ENCODE results near the gene TLE4. TPM values are rescaled to one million over a fixed set of nuclear protein-coding genes. Genes with fewer than 3 reads are reported as not detected.

The TLE4 gene
- total and polyA plus RNA-seq, 2 of the 4 experiments (the other 2 are of a cell fraction): 68.0 to 78.1 TPM

DNA sequence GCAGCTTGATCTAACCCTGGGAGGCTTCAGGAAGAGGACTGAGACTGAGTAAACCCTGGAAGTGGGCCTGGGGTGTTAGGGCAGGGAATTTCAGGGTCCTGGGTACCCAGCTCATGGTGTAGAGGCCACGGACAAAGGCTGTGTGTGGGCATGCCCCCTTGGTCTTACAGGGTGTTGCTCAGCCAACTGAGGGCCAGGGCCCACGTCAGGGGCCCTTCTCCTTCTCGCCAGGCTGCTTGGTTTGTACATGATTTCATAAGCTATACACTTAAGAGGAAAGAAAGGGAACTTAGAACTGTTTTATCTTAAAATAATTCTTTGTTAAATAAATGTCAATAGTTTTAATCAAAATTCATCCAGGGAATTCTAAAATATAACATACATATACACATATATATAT lies 95.4 kb downstream of the TLE4 start:
- Histone ChIP-seq H3K27ac (ENCODE audit: insufficient read depth, low read length) (no peak overlapping the region), H4K8ac (ENCODE audit: low read depth in 2 of 2, low read length in 2 of 2) (no peak overlapping the region), H3K4me2 (ENCODE audit: low read depth, low read length) (no peak overlapping the region), H2BK120ac (ENCODE audit: low read depth, low read length) (no peak overlapping the region), H4K91ac (ENCODE audit: insufficient read depth, low read depth, low read length) (no peak overlapping the region), H2BK15ac (ENCODE audit: low read depth, low read length) (no peak overlapping the region), H3K4me1 (ENCODE audit: control insufficient read depth, insufficient read depth, low read length) (peaks cover 16% of the 10 kb centered on the region), H3K4ac (ENCODE audit: low read depth, low read length) (no peak overlapping the region), H2BK5ac (ENCODE audit: low read depth, low read length, poor library complexity, severe bottlenecking) (no peak overlapping the region), H3K9me1 (ENCODE audit: insufficient read depth, low read length) (peaks cover 17% of the 10 kb centered on the region; the same call in 1 of the 2 replicates), H3K4me3 (ENCODE audit: insufficient read depth, low read depth, low read length) (no peak overlapping the region), H3K9me3 (ENCODE audit: control insufficient read depth, insufficient read depth, low read length) (no peaks in the 10 kb centered on the region), H3K36me3 (ENCODE audit: control insufficient read depth, insufficient read depth, low read length) (no peaks in the 10 kb centered on the region), H2AK9ac (replicated peaks; ENCODE audit: low read depth, low read length, poor library complexity) (peak overlapping the region; percentile 47), H3K9ac (ENCODE audit: low read depth, low read length) (no peak overlapping the region), H4K5ac (ENCODE audit: low read depth, low read length) (no peak overlapping the region), H3K27me3 (ENCODE audit: control insufficient read depth, insufficient read depth, low read length) (no peaks in the 10 kb centered on the region), H3K18ac (ENCODE audit: low read depth, low read length) (no peak overlapping the region), H4K20me1 (ENCODE audit: insufficient read depth, low read length) (no peaks in the 10 kb centered on the region), H3K79me1 (ENCODE audit: low read depth in 1 of 2, low read length in 2 of 2) (peaks cover 21 to 53% of the 10 kb centered on the region in 2 experiments), H2BK20ac (ENCODE audit: low read depth, low read length) (no peak overlapping the region), H3K56ac (ENCODE audit: extremely low read depth, insufficient read depth, low read length) (no peak overlapping the region), H3K23ac (ENCODE audit: low read depth, low read length) (no peak overlapping the region), H2AFZ (replicated peaks; ENCODE audit: low read length, poor library complexity) (no peak overlapping the region), H2AK5ac (ENCODE audit: low read depth, low read length) (no peak overlapping the region), H3K14ac (replicated peaks; ENCODE audit: low read depth, low read length) (no peak overlapping the region)
- ChIA-PET POLR2A (ENCODE audit: unreplicated experiment) (no interaction called here), CTCF (no interaction called here)
- no peak for ATAC-seq (ENCODE audit: low read depth)
- no peak for DNase-seq
- TF ChIP-seq BHLHE40 (IDR thresholded peaks at IDR 0.05; ENCODE audit: low read depth, low read length) (no peak), MAFK (IDR thresholded peaks at IDR 0.05; ENCODE audit: low read depth, low read length) (no peak), NFE2L2 (IDR thresholded peaks at IDR 0.05; ENCODE audit: low read depth, low read length) (no peak), CEBPB (IDR thresholded peaks at IDR 0.05; ENCODE audit: low read depth, low read length) (no peak), CHD1 (IDR thresholded peaks at IDR 0.05; ENCODE audit: low read depth, low read length) (no peak), POLR2A (IDR thresholded peaks at IDR 0.05; ENCODE audit: low read depth, low read length) (no peak)
- dilution Hi-C loops (cut with HindIII; ENCODE audit: low sequenced_read_pairs, unreplicated experiment) (no loop called here), in situ Hi-C loops (cut with MboI; ENCODE audit: low sequenced_read_pairs) (no loop called here), intact Hi-C loops (cut with micrococcal nuclease) (no loop called here)
- WGBS, 2 experiments (ENCODE audit: extremely low coverage in 2 of 2, insufficient read length in 1 of 2): no CpG with 5 or more reads among the region's 3 CpGs
- no TSS peak for BruUV-seq (replicated peaks)

Data from IMR-90 (cell line).